Smooth muscle cell (in vitro differentiated cells): Measurements from ENCODE around the gene HSPG2. TPM values are rescaled to one million over a fixed set of nuclear protein-coding genes. Genes with fewer than 3 reads are reported as not detected.

Experiments
- DNase-seq: peaks from one replicate; lab custom pipeline; 2025; ENCODE audit not compliant: unreplicated experiment; lab: John Stamatoyannopoulos, UW
- H2AFZ ChIP-seq: fragments of 200-600 bp; sonication (generic); 2 replicates; pipeline ENCODE4 v1.6.0; 2016; ENCODE audit warnings: antibody characterized with exemption, low read depth, mild to moderate bottlenecking
- H3F3A ChIP-seq: fragments of 200-600 bp; sonication (generic); 2 replicates; pipeline ENCODE4 v1.6.0; 2017; ENCODE audit warnings: antibody characterized with exemption, low read depth
- H3K27ac ChIP-seq: fragments of 200-600 bp; sonication (generic); 2 replicates; pipeline ENCODE4 v1.5.1; 2016; ENCODE audit warnings: low read depth, mild to moderate bottlenecking
- H3K27me3 ChIP-seq: fragments of 200-600 bp; sonication (generic); 2 replicates; pipeline ENCODE4 v1.6.1; 2016; ENCODE audit warnings: low read depth, mild to moderate bottlenecking
- H3K36me3 ChIP-seq: fragments of 200-600 bp; sonication (generic); 2 replicates; pipeline ENCODE4 v1.5.1; 2016; ENCODE audit warnings: low read depth
- H3K4me1 ChIP-seq: fragments of 200-600 bp; sonication (generic); 2 replicates; pipeline ENCODE4 v1.5.1; 2016; ENCODE audit warnings: low read depth
- H3K4me2 ChIP-seq: fragments of 200-600 bp; sonication (generic); 2 replicates; pipeline ENCODE4 v1.6.0; 2016; ENCODE audit warnings: mild to moderate bottlenecking
- H3K4me3 ChIP-seq: fragments of 200-600 bp; sonication (generic); 2 replicates; pipeline ENCODE4 v1.5.1; 2016; ENCODE audit warnings: mild to moderate bottlenecking
- H3K79me2 ChIP-seq: fragments of 200-600 bp; sonication (generic); 2 replicates; pipeline ENCODE4 v1.6.0; 2016; ENCODE audit warnings: low read depth, mild to moderate bottlenecking
- H3K9ac ChIP-seq: fragments of 200-600 bp; sonication (generic); 2 replicates; pipeline ENCODE4 v1.6.0; 2016; ENCODE audit warnings: low read depth
- H3K9me3 ChIP-seq: fragments of 200-600 bp; sonication (generic); replicated peaks from 2 replicates; pipeline ENCODE4 v1.5.1; 2016; ENCODE audit warnings: low read depth
- H4K20me1 ChIP-seq: fragments of 200-600 bp; sonication (generic); 2 replicates; pipeline ENCODE4 v1.6.0; 2016; ENCODE audit warnings: low read depth
- WGBS: methylation state at CpG from one replicate; pipeline ENCODE4 v1.1.7; 2016; ENCODE audit warnings: low lambda C conversion rate; 5-methylcytosine and 5-hydroxymethylcytosine counted together
- polyA plus RNA-seq: library from polyadenylated mRNA; unstranded; fragments of >200 nt; fragmentation: Nextera tagmentation; extraction: Ambion mirVana; gene quantifications from 2 replicates; pipeline ENCODE4 v1.2.1, GENCODE V29; 2016
- total RNA-seq: library from RNA; depleted of rRNA; stranded (reverse); fragments of >200 nt; gene quantifications from 2 replicates; pipeline ENCODE4 v1.2.3, GENCODE V29; 2014
- TF ChIP-seq, protein P1 (sequence below): fragments of 200-600 bp; sonication (generic); IDR thresholded peaks from 2 replicates; pipeline ENCODE4 v1.5.1; 2017; ENCODE audit warnings: borderline replicate concordance, mild to moderate bottlenecking, antibody characterized with exemption; ENCODE audit not compliant: insufficient read depth, poor library complexity, severe bottlenecking

The HSPG2 gene
- total and polyA plus RNA-seq, 2 experiments from 2014 or later, result 40.7 to 46.7 TPM

DNA sequence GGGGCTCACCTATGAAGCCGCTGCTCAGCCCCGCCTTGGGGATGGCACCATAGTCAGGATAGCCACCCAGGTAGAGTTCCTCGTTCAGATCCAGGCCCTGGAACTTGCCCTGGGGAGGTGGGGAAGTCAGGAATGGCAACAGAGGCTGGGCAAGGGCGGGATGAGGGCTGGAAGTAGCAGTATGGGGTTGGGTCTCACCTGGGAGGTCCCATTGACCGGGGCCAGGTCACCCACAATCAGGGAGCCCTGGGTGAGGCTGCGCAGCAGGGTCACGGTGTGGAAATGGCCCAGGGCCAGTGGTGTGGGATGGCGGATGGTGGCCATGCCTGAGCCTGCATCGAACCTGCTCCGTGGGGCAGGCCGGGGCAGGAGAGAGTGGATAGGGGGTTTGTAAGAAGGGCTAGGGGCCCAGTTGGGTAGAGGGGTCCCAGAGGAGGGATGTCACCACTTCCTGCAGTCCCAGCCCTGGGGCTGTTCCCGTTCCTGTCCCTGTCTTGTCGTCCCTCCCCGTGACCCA, 105.6 kb downstream of the HSPG2 start:
- no peak overlapping the region for H3K4me2 ChIP-seq
- no peaks in the 10 kb centered on the region for H3K9me3 ChIP-seq
- H3K4me1 ChIP-seq, result no peaks in the 10 kb centered on the region
- H3K4me3 ChIP-seq, result no peak overlapping the region
- H3K27me3 ChIP-seq, result no peaks in the 10 kb centered on the region
- TF ChIP-seq, protein P1, sequence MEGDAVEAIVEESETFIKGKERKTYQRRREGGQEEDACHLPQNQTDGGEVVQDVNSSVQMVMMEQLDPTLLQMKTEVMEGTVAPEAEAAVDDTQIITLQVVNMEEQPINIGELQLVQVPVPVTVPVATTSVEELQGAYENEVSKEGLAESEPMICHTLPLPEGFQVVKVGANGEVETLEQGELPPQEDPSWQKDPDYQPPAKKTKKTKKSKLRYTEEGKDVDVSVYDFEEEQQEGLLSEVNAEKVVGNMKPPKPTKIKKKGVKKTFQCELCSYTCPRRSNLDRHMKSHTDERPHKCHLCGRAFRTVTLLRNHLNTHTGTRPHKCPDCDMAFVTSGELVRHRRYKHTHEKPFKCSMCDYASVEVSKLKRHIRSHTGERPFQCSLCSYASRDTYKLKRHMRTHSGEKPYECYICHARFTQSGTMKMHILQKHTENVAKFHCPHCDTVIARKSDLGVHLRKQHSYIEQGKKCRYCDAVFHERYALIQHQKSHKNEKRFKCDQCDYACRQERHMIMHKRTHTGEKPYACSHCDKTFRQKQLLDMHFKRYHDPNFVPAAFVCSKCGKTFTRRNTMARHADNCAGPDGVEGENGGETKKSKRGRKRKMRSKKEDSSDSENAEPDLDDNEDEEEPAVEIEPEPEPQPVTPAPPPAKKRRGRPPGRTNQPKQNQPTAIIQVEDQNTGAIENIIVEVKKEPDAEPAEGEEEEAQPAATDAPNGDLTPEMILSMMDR, result no peak
- no peak overlapping the region for H3K27ac ChIP-seq
- DNase-seq, result no peak
- no peaks in the 10 kb centered on the region for H3K79me2 ChIP-seq
- no peak overlapping the region for H2AFZ ChIP-seq
- no peak overlapping the region for H3K9ac ChIP-seq
- H4K20me1 ChIP-seq, result no peaks in the 10 kb centered on the region
- WGBS, result 98% methylated on average over 14 of the region's 14 CpGs
- H3K36me3 ChIP-seq, result peaks cover 20% of the 10 kb centered on the region
- no peaks in the 10 kb centered on the region for H3F3A ChIP-seq

DNA sequence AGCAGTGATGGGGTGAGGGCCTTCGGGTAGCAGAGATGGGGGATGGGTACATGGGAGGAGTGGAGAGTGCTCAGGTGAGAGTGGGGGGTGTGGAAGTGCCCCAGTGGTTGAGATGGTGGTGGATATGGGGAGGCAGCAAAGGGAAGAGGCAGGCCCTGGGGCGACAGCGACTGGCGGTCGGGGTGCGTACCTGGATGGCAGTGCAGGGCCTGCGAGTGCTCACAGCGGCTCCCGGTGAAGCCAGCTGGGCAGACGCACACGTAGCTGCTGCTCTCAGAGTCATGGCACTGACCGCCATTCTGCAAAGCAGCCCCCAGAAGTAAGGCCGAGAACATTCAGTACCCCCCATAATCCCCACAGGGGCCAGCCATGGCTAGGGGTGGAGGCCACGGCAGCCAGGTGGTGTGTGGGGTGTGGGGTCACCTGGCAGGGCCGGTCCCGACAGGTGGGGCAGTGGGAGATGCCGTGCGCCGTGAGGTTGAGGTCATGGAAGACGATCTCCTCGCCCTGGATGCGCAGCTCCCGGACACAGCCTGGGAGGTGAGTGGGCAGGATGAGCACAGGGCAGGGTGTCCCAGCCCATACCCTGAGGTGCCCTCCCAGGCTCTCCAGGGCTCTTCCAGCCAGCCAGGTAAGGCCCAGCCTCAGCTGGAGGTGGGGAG, 106.2 kb downstream of the HSPG2 start:
- DNase-seq, result no peak
- no peak overlapping the region for H3K4me3 ChIP-seq
- no peaks in the 10 kb centered on the region for H3K27me3 ChIP-seq
- no peaks in the 10 kb centered on the region for H3F3A ChIP-seq
- H3K36me3 ChIP-seq, result peaks cover 20% of the 10 kb centered on the region
- no peaks in the 10 kb centered on the region for H4K20me1 ChIP-seq
- 98% methylated on average over 19 of the region's 23 CpGs for whole genome bisulfite sequencing
- no peak overlapping the region for H2AFZ ChIP-seq
- no peak overlapping the region for H3K4me2 ChIP-seq
- H3K9ac ChIP-seq, result no peak overlapping the region
- H3K27ac ChIP-seq, result no peak overlapping the region
- TF ChIP-seq, protein P1, result no peak
- H3K9me3 ChIP-seq, result no peaks in the 10 kb centered on the region
- no peaks in the 10 kb centered on the region for H3K4me1 ChIP-seq
- H3K79me2 ChIP-seq, result no peaks in the 10 kb centered on the region

DNA sequence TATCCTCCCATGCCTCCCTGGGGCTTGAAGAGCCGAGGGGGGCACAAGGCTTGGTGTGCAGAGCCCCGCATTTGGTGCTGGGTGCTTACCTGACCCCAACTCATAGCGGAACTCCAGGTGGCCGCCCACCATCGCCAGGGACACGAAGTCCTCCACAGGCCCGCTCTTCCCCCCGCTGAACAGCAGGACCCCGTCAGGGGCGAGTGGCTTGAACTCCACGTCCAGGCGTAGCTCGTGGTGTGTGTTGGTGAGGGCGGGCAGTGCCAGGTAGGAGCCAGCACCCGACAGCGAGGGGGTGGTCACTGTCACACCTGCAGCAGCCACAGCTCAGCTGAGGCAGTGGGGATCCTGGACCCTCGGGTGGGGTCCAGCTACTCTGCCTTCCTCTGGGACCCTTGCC, 107.8 kb downstream of the HSPG2 start:
- TF ChIP-seq, protein P1, result no peak
- Histone ChIP-seq H3K27me3 (no peaks in the 10 kb centered on the region), H3K4me2 (no peak overlapping the region), H3F3A (no peaks in the 10 kb centered on the region), H3K9ac (no peak overlapping the region), H3K4me3 (no peak overlapping the region), H3K9me3 (no peaks in the 10 kb centered on the region), H4K20me1 (no peaks in the 10 kb centered on the region), H3K36me3 (peaks cover 7% of the 10 kb centered on the region), H3K79me2 (no peaks in the 10 kb centered on the region), H3K4me1 (no peaks in the 10 kb centered on the region), H2AFZ (no peak overlapping the region), H3K27ac (no peak overlapping the region)
- WGBS, result 97% methylated on average over 17 of the region's 17 CpGs
- DNase-seq, result no peak
